Naive B cell (primary cell): ENCODE measurements around the gene UXS1. TPM values are rescaled to one million over a fixed set of nuclear protein-coding genes. Genes with fewer than 3 reads are reported as not detected.

Experiments
- ATAC-seq, 2 donors: fragments of 150-1000 bp; cut with Tn5 transposase; 2 replicates each; pipeline ENCODE4 v1.10.0; 2021; ENCODE audit warnings: low read depth in 2 of 2, mild to moderate bottlenecking in 2 of 2, moderate library complexity in 2 of 2
- DNase-seq: peaks from one replicate; pipeline ENCODE4 v3.0.0; 2022
- H3K27ac Mint-ChIP-seq, 6 donors: one replicate each; pipeline ENCODE4 v1.8.0; 2020 to 2022; ENCODE audit warnings: mild to moderate bottlenecking in 6 of 6, mixed read lengths in 6 of 6, moderate library complexity in 5 of 6, inconsistent platforms in 2 of 6
- H3K27me3 Mint-ChIP-seq, 3 donors: one replicate each; pipeline ENCODE4 v1.8.0; 2021 to 2022; ENCODE audit warnings: mixed read lengths in 3 of 3, mild to moderate bottlenecking in 1 of 3
- H3K36me3 Mint-ChIP-seq, 2 donors: one replicate each; pipeline ENCODE4 v1.8.0; 2020 to 2022; ENCODE audit warnings: mixed read lengths in 2 of 2, inconsistent platforms in 1 of 2, mild to moderate bottlenecking in 1 of 2
- H3K4me1 Mint-ChIP-seq, 3 donors: one replicate each; pipeline ENCODE4 v1.8.0; 2020 to 2022; ENCODE audit warnings: mixed read lengths in 3 of 3, inconsistent platforms in 1 of 3, mild to moderate bottlenecking in 1 of 3, moderate library complexity in 1 of 3
- H3K4me3 Mint-ChIP-seq, 8 donors: one replicate each; pipeline ENCODE4 v1.8.0; 2020 to 2022; ENCODE audit warnings: mild to moderate bottlenecking in 8 of 8, mixed read lengths in 8 of 8, moderate library complexity in 8 of 8, inconsistent platforms in 2 of 8
- H3K9me3 Mint-ChIP-seq, 7 donors: one replicate each; pipeline ENCODE4 v1.8.0; 2020 to 2022; ENCODE audit warnings: mixed read lengths in 7 of 7, mild to moderate bottlenecking in 5 of 7, inconsistent platforms in 2 of 7, moderate library complexity in 1 of 7
- polyA plus RNA-seq, 6 donors: library from polyadenylated mRNA; unstranded; fragments of 300-500 nt; fragmentation: Illumina TruSeq; gene quantifications; one replicate each; pipeline ENCODE4 v1.2.3, GENCODE V29; 2021; ENCODE audit warnings: low read depth in 6 of 6

UXS1 gene
- polyA plus RNA-seq, 6 donors from 2014 or later, result 26.8 to 61.0 (median 51.1) TPM

DNA sequence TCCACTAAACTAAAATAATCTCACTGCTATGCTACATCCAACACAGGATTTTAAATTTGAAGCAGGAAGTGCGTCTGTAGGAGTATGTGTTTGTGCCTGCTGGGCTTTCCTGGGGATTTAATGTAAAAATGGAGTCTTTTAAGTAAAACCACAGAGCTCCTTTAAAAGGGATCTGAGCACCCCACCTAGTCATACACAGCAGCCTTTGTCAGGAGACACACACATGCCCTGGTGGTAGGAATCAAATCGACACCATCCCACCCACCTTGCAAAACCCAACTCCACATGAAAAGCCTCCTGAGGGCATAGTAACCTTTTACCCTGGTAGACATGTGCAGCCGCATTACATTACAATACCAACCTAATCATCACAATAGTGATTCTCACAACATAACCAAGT lies 29.1 kb downstream of the UXS1 start:
- peaks cover 4 to 6% of the 10 kb centered on the region in 2 donors for H3K36me3 Mint-ChIP-seq
- H3K27ac Mint-ChIP-seq, result peak overlapping the region in 5 of 6 donors; percentile 36 to 97 (median 91)
- no peaks in the 10 kb centered on the region for H3K27me3 Mint-ChIP-seq
- no peaks in the 10 kb centered on the region for H3K9me3 Mint-ChIP-seq
- peak overlapping the region in 4 of 8 donors; percentile 7 to 77 (median 52) for H3K4me3 Mint-ChIP-seq
- peaks cover 64 to 90% (median 81%) of the 10 kb centered on the region in 3 donors for H3K4me1 Mint-ChIP-seq
- ATAC-seq, result no peak
- no peak for DNase-seq

DNA sequence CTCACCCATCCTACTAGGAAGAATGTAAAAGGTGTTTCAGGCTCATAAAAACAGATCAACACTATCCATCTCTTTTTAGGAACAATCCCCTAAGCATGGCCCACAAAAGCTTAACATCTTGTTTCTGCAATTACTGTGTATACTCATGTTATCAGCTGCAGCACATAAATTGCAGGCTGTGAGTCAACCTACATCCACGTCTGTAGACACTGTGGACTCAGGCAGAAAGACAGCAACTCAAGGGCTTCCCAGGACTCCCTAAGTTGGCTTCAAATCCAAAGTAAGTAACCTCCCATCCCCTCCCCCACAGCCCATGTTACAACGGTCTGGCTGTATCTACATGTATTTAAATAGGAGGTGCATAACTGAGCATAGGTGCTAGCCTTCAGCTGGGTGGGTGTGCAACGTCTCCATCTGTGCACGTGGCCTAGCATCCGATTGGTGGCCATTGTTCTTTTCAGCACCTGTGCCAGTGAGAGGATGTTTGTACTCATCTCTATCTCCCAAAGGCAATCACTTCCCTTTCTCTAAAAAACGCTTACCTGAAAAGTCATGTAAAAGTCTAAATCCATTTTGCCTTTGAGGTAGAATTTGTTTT lies 30.1 kb downstream of the UXS1 start:
- peak overlapping the region; percentile 79 to 97 (median 94) for H3K27ac Mint-ChIP-seq
- DNase-seq (no peak), ATAC-seq (no peak)
- no peaks in the 10 kb centered on the region for H3K9me3 Mint-ChIP-seq
- H3K27me3 Mint-ChIP-seq, result no peaks in the 10 kb centered on the region
- H3K36me3 Mint-ChIP-seq, result peaks cover 4 to 6% of the 10 kb centered on the region in 2 donors
- H3K4me3 Mint-ChIP-seq, result peak overlapping the region; percentile 40 to 77 (median 63)
- H3K4me1 Mint-ChIP-seq, result peaks cover 64 to 90% (median 81%) of the 10 kb centered on the region in 3 donors

DNA sequence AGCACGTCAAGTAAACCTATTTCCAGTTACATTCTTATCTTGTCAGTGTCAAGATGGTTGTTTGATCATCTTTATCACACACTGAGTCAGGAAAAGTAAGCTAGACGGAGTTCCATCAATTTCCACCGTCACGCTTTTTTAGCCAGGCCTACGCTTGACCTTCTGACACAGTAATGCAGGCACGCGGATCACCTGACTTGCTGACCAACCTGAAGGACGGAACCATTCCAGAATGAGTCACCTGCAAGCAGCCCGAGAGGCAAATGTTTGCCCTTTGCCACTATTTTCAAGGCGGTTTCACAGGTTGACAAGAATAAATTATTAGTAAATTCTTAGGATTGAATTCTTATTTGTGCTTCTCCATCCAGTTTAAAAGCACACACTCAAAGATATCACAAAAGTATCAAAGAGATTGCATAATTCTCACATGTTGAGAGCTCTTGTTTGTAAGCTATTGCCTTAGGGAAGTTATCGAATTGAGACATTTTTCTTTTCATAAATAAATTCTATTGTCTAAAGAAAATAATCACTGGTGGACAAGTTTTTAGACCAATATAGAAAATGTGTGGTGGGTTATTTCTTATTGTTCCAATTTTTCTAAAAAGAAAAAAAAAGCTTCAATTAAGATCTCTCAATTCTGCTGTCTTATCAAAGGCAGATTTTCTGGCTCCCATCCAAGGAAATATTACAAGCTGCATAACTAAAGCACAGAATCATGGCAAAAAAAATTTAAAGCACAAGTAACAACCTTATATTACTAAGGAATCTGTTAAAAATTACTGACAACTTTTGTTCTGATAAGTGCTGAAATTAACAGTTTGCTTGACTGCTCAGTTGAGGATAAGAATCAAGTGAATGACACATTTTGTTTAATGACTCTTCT lies 31.9 kb downstream of the UXS1 start:
- H3K4me3 Mint-ChIP-seq, result peak overlapping the region in 3 of 8 donors; percentile 12 to 87 (median 31)
- no peak for DNase-seq

DNA sequence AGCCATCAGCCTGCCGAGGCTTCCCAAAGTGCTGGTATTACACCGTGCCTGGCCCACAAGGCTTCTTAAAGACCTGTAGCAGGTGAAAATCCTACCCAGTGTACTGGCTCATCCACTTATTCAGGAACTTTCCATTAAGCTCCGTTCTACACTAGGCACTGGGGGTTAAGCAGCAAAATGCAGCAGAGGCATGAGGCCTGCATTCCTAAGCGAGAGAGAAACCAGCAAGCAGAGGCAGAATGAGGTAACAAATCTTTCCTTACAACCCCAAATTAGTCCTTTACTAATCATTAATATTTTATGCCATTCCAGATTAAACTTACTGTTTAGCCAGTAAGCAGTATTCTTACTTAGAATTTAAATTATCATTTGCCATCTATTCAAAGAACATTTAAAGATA lies 32.8 kb downstream of the UXS1 start:
- Mint-ChIP-seq H3K9me3 (no peaks in the 10 kb centered on the region), H3K36me3 (peaks cover 13 to 14% of the 10 kb centered on the region in 2 donors), H3K4me1 (peaks cover 63 to 82% (median 76%) of the 10 kb centered on the region in 3 donors), H3K4me3 (peak overlapping the region; percentile 84 to 97 (median 92)), H3K27ac (peak overlapping the region; percentile 91 to 97 (median 94)), H3K27me3 (no peaks in the 10 kb centered on the region)
- no peak for DNase-seq
- ATAC-seq, result no peak

More for the DNA sequence above, 31.9 kb downstream of the UXS1 start:
- Mint-ChIP-seq H3K4me1 (peaks cover 68 to 90% (median 84%) of the 10 kb centered on the region in 3 donors), H3K27me3 (no peaks in the 10 kb centered on the region), H3K27ac (peak overlapping the region in 5 of 6 donors; percentile 41 to 97 (median 94)), H3K9me3 (no peaks in the 10 kb centered on the region), H3K36me3 (peaks cover 9 to 14% of the 10 kb centered on the region in 2 donors)
- no peak for ATAC-seq

DNA sequence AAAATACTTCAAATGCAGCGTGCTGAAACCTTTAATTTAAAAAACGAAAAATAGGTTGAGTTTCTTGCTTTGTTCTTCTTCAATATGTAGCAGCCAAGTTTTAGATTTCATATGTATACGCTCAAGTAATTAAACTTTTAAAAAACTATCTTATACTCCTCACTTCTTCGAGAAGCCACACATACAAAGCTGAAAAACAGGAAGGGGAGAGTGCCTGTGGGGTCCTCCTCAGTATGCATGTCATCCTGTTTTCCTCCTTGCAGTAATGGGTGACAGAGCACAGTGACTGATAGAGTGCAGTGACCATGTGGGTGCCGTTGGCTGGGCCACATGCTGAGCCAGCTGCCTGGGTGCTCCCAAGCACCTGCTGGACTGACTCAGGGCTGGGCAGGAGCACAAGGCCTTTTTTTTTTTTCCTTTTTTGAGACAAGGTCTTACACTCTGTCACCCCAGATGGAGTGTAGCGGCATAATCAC lies 33.3 kb downstream of the UXS1 start:
- Mint-ChIP-seq H3K4me1 (peaks cover 63 to 80% (median 75%) of the 10 kb centered on the region in 3 donors), H3K27ac (peak overlapping the region; percentile 91 to 97 (median 94)), H3K27me3 (no peaks in the 10 kb centered on the region), H3K9me3 (no peaks in the 10 kb centered on the region), H3K4me3 (peak overlapping the region; percentile 84 to 97 (median 92)), H3K36me3 (peaks cover 13 to 14% of the 10 kb centered on the region in 2 donors)
- peak; percentile 76 to 83 for ATAC-seq
- DNase-seq, result peak; percentile 66

DNA sequence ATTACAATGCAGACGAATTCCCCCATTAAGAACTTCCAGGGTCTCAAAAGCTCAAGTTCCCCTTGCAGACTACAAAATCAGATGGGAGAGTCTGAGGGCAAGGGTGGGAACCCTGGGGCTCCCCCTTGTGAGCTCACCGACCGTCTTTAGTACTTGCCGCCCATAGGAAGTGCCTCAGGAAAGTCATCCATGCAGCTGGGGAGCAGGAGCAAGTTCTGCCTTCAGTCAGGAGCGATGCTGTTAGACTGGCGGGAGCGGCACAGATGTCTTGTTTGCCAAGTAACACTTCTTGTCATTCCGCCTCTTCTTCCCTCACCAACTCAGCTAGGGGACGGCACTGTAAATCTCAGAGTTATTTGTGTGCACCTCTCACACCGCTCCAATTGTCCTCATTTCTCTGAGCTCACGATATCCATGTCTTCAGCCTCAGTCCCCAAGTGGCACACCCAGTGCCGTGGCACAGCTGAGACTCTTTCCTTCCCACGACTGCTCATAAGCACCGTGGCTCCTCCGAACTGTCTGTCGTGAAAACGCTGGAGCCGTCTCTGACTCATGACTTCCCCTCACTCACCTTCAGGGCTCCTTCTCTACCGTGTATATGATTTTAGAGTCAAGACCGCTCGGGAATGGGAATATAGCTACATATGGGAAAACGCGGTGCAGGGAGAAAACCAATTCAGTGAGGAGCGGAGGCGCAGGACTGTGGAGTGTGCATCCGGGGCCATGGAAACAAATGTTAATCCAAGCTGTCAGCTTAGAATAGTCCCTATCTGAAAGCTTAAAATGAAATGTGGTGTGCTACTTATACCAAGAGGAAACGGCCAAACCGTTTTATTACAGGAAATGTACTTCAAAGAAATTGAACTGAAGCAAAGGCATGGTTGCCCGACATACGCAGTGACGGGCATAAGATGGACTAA lies 34.0 kb downstream of the UXS1 start:
- Mint-ChIP-seq H3K4me1 (peaks cover 57 to 73% (median 68%) of the 10 kb centered on the region in 3 donors), H3K4me3 (peak overlapping the region; percentile 84 to 97 (median 92)), H3K27ac (peak overlapping the region; percentile 91 to 97 (median 94))

DNA sequence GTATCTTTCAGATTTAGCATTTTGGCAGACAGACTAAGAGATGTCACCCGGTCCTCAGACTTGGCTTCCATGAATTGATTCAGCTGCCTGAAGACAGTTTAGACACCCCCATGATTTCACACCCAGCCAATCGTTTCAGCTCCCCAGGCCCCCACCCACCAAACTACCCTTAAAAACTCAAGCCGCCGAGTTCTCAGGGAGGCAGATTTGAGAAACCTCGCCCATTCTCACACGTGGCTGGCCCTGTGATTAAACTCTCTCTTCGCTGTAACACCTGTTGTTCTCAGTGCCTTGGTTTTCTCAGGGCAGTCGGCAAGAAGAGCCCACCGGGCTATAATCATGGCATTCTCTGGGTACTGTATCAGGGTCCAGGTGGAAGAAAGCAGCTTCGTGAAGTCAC lies 35.2 kb downstream of the UXS1 start:
- Mint-ChIP-seq H3K4me3 (peak overlapping the region; percentile 84 to 97 (median 92)), H3K27me3 (no peaks in the 10 kb centered on the region), H3K36me3 (peaks cover 16 to 24% of the 10 kb centered on the region in 2 donors), H3K4me1 (peaks cover 45 to 61% (median 60%) of the 10 kb centered on the region in 3 donors), H3K27ac (peak overlapping the region; percentile 91 to 97 (median 94)), H3K9me3 (peaks cover 0 to 11% (median 5%) of the 10 kb centered on the region in 7 donors)
- DNase-seq (no peak), ATAC-seq (no peak)

More for the DNA sequence above, 34.0 kb downstream of the UXS1 start:
- Mint-ChIP-seq H3K9me3 (peaks cover 0 to 2% (median 0%) of the 10 kb centered on the region in 7 donors), H3K27me3 (no peaks in the 10 kb centered on the region), H3K36me3 (peaks cover 15 to 19% of the 10 kb centered on the region in 2 donors)
- ATAC-seq (peak; percentile 58 to 60), DNase-seq (peak; percentile 55)

DNA sequence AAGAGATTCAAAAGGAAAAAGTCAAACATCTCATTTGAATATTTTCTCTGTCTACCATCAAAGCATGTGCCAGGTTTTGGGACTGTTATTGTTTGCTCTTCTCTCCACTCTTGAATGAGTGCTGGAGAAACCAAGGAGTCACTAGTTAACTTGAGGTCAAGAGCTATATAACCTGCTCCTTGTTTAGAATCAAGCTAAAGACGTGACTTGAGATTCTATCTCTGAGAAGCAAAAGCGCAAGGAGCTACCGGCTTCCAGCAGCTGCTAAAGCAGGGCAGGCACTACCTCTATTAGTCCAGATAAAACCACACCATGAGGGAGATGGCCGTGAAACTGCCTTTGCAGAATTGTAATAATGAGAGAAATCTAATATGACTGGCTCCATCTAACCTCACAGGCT lies 36.0 kb downstream of the UXS1 start:
- H3K27me3 Mint-ChIP-seq, result no peaks in the 10 kb centered on the region
- no peak for ATAC-seq
- DNase-seq, result no peak
- H3K27ac Mint-ChIP-seq, result peak overlapping the region in 5 of 6 donors; percentile 91 to 97 (median 94)
- peaks cover 44 to 57% (median 54%) of the 10 kb centered on the region in 3 donors for H3K4me1 Mint-ChIP-seq
- peak overlapping the region in 6 of 8 donors; percentile 49 to 97 (median 89) for H3K4me3 Mint-ChIP-seq
- H3K36me3 Mint-ChIP-seq, result peaks cover 18 to 31% of the 10 kb centered on the region in 2 donors
- peaks cover 2 to 17% (median 11%) of the 10 kb centered on the region in 7 donors for H3K9me3 Mint-ChIP-seq

DNA sequence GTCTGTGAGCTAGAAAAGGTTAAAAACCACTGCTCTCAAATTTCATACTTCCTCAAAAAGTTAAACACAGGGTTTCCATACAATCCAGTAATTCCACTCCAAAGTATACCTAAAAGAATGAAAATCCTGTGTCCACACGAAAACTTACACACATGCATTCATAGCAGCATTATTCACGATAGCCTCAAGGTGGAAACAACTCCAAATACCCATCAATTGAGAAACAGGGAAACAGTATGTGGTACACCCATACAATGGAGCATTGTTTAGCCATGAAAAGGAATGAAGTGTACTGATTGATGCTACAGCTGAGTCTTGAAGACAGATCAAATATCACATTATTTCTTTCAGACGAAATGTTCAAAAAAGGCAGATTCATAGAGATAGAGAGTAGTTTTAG lies 36.7 kb downstream of the UXS1 start:
- ATAC-seq (no peak), DNase-seq (no peak)
- peaks cover 45 to 59% (median 48%) of the 10 kb centered on the region in 3 donors for H3K4me1 Mint-ChIP-seq
- peak overlapping the region in 2 of 8 donors; percentile 66 to 84 for H3K4me3 Mint-ChIP-seq
- H3K36me3 Mint-ChIP-seq, result peaks cover 23 to 38% of the 10 kb centered on the region in 2 donors
- H3K9me3 Mint-ChIP-seq, result peaks cover 7 to 22% (median 16%) of the 10 kb centered on the region in 7 donors
- H3K27ac Mint-ChIP-seq, result peak overlapping the region in 5 of 6 donors; percentile 16 to 96 (median 76)
- no peaks in the 10 kb centered on the region for H3K27me3 Mint-ChIP-seq

DNA sequence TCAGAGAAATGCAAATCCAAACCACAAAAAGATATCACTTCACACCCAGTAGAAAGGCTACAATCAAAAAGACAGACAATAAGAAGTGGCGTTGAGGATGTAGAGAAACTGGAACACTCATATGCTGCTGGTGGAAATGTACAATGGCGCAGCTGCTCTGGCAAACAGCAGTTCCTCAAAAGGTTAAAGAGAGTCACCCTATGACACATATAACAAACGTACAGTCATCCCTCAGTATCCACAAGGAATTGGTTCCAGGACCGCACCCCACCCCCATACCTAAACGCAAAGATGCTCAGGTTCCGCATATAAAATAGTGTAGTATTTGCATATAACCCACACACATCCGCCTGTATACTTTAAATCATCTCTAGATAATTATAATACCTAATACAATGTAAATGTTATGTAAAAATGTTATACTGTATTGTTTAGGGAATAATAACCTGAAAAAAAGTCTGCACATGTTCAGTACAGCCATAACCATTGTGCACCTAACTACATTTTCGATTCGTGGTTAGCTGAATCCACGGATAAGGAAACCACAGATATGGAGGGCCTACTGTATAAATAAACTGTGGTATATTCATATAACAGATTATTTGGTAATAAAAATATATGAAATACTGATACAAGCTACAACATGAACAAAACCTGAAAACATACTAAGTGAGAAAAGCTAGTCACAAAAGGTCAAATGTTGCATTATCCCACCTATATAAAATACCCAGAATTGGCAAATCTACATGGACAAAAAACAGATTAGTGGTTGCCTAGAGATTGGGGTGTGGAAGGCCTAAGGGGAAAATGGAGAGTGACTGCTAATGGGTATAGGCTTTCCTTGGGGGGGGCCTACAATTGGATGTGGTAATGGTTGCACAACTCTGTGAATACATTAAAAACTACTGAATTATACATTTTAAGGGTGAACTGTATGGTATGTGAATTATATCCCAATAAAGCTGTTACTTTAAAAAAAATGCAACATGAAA lies 37.5 kb downstream of the UXS1 start:
- H3K9me3 Mint-ChIP-seq, result peaks cover 7 to 22% (median 16%) of the 10 kb centered on the region in 7 donors
- peaks cover 25 to 46% of the 10 kb centered on the region in 2 donors for H3K36me3 Mint-ChIP-seq
- H3K4me3 Mint-ChIP-seq, result no peak overlapping the region
- peaks cover 45 to 57% (median 46%) of the 10 kb centered on the region in 3 donors for H3K4me1 Mint-ChIP-seq
- no peak for DNase-seq
- peak overlapping the region in 3 of 6 donors; percentile 63 to 93 (median 91) for H3K27ac Mint-ChIP-seq
- no peaks in the 10 kb centered on the region for H3K27me3 Mint-ChIP-seq
- no peak for ATAC-seq

DNA sequence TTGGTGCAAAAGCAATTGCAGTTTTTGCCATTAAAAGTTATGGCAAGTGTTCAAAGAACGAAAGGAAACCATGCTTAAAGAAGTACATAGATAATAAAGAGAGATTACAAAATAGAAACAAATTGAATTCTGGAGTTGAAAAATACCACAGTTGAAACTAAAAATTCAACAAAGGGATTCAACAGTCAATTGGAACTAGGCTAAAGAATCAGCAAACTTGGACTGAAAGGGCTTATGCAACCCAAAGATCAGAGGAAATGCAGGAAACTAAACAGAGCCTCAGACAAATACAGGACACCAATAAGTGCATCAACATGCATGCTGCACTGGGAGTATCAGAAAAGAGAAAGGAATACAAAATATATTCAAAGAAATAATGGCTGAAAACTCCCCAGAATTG lies 40.3 kb downstream of the UXS1 start:
- Mint-ChIP-seq H3K4me1 (peaks cover 25 to 36% (median 28%) of the 10 kb centered on the region in 3 donors), H3K27me3 (no peaks in the 10 kb centered on the region), H3K27ac (no peak overlapping the region), H3K36me3 (peaks cover 44 to 62% of the 10 kb centered on the region in 2 donors), H3K4me3 (no peak overlapping the region), H3K9me3 (peaks cover 7 to 22% (median 16%) of the 10 kb centered on the region in 7 donors)
- DNase-seq, result no peak
- ATAC-seq, result no peak
